ENCODE measurements around the gene PTPN20.

The PTPN20 gene

DNA sequence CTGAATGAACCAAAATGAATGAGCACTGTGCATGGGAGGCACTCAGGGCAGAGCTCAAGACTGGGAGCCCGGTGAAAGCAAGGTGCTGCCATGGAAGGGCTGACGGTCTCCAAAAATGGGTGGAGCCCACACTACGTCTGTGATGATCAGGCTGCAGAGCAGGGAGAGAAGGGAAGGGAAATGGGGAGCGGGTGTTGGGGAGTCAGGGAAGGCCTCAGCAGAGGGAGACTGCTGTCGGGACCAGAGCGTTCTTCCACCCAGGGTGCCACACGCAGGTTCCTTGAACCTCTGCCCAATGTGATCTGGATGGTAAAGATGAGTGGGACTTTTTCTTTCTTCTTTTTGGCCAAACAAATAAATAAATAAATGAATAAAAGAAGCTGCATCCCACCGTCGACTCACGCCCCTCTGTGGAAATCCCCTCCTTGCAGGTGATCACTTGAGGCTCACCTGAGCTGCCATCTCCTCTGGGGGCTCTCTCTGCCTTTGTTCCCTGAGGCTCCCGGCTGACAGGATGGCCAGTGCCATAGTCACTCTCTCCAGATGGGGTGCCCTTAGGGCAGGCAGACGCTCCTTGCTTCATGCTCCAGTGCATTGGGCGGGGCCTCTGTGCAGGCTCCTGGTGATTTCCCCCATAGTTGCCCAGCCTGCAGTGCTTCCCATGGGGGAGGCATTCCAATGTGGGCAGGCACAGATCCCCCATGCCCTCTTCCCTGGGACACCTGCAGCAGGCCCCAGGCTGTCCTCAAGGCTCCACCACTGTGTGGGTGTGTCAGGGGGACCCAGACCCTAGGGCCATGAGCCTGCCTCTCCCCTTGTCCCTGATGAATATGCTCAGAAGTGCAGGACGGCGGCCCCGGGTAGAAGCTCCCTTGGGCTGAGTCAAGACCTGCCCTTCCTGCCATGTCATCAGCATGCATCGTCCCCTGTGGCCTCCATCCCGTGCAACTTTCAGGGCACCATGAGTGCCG, 131.8 kb downstream of the PTPN20 start:
- TF ChIP-seq EGR1 (IDR thresholded peaks at IDR 0.05) (no peak), NFIC (IDR thresholded peaks at IDR 0.05) (no peak), TAF1 (IDR thresholded peaks at IDR 0.05; ENCODE audit: low read depth) (no peak), CEBPB (IDR thresholded peaks at IDR 0.05) (no peak), FOXM1 (IDR thresholded peaks at IDR 0.05; ENCODE audit: borderline replicate concordance, low read depth) (no peak), ZBTB7A (IDR thresholded peaks at IDR 0.05; ENCODE audit: low read depth) (no peak), TEAD4 (IDR thresholded peaks at IDR 0.05) (no peak), EP300 (IDR thresholded peaks at IDR 0.05; ENCODE audit: borderline replicate concordance) (no peak), TCF12 (IDR thresholded peaks at IDR 0.05; ENCODE audit: low read depth) (no peak), YY1 (IDR thresholded peaks at IDR 0.05; ENCODE audit: low read depth) (no peak), RAD21 (IDR thresholded peaks at IDR 0.05; ENCODE audit: low read depth) (no peak)
- TF ChIP-seq, protein P1, sequence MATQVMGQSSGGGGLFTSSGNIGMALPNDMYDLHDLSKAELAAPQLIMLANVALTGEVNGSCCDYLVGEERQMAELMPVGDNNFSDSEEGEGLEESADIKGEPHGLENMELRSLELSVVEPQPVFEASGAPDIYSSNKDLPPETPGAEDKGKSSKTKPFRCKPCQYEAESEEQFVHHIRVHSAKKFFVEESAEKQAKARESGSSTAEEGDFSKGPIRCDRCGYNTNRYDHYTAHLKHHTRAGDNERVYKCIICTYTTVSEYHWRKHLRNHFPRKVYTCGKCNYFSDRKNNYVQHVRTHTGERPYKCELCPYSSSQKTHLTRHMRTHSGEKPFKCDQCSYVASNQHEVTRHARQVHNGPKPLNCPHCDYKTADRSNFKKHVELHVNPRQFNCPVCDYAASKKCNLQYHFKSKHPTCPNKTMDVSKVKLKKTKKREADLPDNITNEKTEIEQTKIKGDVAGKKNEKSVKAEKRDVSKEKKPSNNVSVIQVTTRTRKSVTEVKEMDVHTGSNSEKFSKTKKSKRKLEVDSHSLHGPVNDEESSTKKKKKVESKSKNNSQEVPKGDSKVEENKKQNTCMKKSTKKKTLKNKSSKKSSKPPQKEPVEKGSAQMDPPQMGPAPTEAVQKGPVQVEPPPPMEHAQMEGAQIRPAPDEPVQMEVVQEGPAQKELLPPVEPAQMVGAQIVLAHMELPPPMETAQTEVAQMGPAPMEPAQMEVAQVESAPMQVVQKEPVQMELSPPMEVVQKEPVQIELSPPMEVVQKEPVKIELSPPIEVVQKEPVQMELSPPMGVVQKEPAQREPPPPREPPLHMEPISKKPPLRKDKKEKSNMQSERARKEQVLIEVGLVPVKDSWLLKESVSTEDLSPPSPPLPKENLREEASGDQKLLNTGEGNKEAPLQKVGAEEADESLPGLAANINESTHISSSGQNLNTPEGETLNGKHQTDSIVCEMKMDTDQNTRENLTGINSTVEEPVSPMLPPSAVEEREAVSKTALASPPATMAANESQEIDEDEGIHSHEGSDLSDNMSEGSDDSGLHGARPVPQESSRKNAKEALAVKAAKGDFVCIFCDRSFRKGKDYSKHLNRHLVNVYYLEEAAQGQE (IDR thresholded peaks at IDR 0.05; ENCODE audit: low read depth): no peak
- TF ChIP-seq, protein P2, sequence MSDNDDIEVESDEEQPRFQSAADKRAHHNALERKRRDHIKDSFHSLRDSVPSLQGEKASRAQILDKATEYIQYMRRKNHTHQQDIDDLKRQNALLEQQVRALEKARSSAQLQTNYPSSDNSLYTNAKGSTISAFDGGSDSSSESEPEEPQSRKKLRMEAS (IDR thresholded peaks at IDR 0.05): no peak
- TF ChIP-seq, protein P3, sequence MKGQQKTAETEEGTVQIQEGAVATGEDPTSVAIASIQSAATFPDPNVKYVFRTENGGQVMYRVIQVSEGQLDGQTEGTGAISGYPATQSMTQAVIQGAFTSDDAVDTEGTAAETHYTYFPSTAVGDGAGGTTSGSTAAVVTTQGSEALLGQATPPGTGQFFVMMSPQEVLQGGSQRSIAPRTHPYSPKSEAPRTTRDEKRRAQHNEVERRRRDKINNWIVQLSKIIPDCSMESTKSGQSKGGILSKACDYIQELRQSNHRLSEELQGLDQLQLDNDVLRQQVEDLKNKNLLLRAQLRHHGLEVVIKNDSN (IDR thresholded peaks at IDR 0.05): no peak

DNA sequence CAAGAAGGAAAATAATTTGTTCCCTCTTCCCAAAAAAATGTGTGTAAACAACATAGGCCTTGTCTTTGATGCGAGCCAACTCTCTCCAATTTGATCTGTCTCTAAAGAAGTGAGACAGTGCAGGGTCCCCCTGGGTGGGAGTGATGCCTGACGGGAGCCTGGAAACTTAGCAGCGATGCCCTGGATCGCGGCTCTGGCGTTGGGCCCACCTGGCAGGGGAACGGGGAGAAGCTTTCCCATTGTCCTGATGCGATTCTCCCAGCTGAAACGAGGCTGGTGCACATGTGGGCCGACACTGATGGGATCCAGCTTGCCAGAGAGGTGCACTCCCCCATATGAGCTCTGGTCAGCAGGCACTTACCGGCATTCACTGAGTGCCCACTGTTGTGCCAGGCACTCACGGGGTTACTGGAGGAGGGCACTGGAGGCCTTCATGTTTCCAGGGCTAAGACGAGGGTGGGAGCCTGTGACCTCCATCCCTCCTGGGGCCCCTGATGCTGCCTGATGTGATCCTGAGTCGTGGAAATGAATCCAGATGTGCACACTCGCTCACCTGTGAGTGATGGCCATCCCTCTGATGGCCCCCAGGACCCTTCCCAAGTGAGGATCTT, 132.8 kb downstream of the PTPN20 start:
- TF ChIP-seq CEBPB (IDR thresholded peaks at IDR 0.05) (no peak), NFIC (IDR thresholded peaks at IDR 0.05) (no peak), RAD21 (IDR thresholded peaks at IDR 0.05; ENCODE audit: low read depth) (no peak), ZBTB7A (IDR thresholded peaks at IDR 0.05; ENCODE audit: low read depth) (no peak), EP300 (IDR thresholded peaks at IDR 0.05; ENCODE audit: borderline replicate concordance) (no peak), TCF12 (IDR thresholded peaks at IDR 0.05; ENCODE audit: low read depth) (no peak), EGR1 (IDR thresholded peaks at IDR 0.05) (no peak), CREB1 (IDR thresholded peaks at IDR 0.05; ENCODE audit: low read depth) (no peak), TEAD4 (IDR thresholded peaks at IDR 0.05) (no peak)
- TF ChIP-seq, protein P1 (IDR thresholded peaks at IDR 0.05; ENCODE audit: low read depth): no peak
- TF ChIP-seq, protein P2 (IDR thresholded peaks at IDR 0.05): no peak

DNA sequence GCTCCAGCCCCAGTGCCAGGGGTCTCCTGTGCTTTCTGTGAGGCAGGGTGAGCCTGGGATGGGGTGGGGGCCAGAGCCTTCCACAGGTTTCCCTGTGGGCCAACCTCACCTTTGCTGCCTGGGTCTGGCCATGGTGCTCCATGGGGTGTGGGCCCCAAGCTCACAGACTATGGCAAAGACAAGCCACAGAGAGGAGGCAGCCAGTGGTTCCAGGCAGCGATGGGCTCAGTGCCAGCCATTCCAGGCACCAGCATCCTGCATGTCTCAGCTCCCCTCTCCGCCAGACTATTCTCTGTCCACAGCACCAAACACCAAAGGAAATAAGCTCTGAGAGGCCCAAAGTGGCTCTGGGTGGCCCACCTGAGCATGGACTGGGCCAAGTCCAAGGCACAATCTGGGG, 133.5 kb downstream of the PTPN20 start:
- no peak for TF ChIP-seq CREB1 (IDR thresholded peaks at IDR 0.05; ENCODE audit: low read depth)

DNA sequence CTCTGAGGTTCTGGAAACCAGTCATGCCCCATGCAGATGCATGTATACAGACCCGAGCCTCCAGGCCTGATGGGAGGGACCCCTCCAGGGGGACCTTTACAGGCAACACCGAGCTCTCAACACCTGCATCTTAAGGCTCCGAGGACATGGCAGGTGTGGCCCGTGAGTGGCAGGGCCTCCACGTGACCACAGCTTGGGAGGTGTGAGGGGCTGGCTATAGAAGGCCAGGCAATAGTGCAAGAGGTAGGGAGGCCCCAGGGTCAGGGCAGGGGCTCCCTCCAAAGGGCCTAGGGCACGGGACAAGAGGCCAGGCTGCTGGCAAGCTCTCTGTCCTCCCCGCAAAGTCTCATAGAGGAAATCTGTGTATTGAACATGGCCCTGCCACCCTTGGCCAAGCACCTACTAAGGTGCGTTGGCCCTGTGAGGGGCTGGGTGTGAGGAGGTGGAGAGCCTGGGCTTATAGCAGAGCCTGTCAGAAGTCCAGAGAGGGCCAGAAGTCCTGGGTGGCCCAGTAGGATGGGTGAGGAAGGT, 134.2 kb downstream of the PTPN20 start:
- TF ChIP-seq CEBPB (IDR thresholded peaks at IDR 0.05) (no peak), EP300 (IDR thresholded peaks at IDR 0.05; ENCODE audit: borderline replicate concordance) (no peak), TEAD4 (IDR thresholded peaks at IDR 0.05) (no peak), FOXM1 (IDR thresholded peaks at IDR 0.05; ENCODE audit: borderline replicate concordance, low read depth) (no peak)
- TF ChIP-seq, protein P2 (IDR thresholded peaks at IDR 0.05): no peak

DNA sequence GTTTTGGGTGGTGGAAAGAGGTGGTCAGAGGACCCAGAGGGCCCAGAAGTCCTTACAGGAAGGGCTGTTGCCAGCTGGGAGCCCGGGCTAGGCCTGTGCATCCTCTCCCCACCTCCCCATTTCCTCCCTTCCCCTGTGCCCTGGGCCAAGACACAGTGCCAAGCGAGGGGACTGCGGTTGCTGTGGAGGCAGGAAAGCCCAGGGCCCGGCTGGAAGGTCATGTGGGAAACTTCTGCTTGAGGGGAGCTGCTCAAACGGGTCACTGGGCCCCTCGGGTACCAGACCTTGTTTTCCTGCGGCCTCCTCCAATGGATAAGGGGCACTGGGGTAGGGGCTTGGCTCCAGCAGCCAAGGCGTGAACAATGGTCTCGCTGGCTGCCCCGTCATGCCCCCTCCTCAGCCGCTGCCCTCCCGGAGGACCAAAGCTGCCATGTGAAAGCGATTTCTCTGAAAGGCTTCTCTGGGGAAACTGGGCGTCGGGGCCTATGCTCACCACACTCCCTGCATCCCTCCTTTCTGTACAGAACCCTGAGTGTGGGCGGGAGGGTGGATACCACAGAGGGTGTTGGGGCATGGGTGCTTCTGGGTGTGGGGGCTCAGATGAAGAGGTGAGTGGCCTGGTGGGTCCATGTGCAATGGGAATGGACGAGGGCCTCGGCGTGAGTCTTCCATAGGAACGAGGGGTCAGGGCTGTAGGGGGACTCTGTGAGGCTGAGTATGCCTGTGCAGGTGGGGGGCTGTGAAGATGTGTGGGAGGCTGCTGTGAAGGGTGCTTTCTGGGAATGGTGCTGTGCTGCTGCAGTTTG, 135.3 kb downstream of the PTPN20 start:
- TF ChIP-seq TAF1 (IDR thresholded peaks at IDR 0.05; ENCODE audit: low read depth) (no peak), TCF12 (IDR thresholded peaks at IDR 0.05; ENCODE audit: low read depth) (no peak), TEAD4 (IDR thresholded peaks at IDR 0.05) (no peak)

Measured in Ishikawa (cell line).